Mononuclear cell (primary cell): Measurements from ENCODE around the gene NCK2. TPM values are rescaled to one million over a fixed set of nuclear protein-coding genes. Genes with fewer than 3 reads are reported as not detected.

Source experiments
- H3K27me3 ChIP-seq: 2 replicates; pipeline ENCODE4 v1.6.0; 2011; ENCODE audit warnings: low read length, control low read depth; ENCODE audit not compliant: insufficient read depth
- H3K4me1 ChIP-seq: 2 replicates; pipeline ENCODE4 v1.5.1; 2011; ENCODE audit warnings: mild to moderate bottlenecking, low read length, control low read depth; ENCODE audit not compliant: insufficient read depth
- H3K4me3 ChIP-seq: 2 replicates; pipeline ENCODE4 v1.5.1; 2011; ENCODE audit warnings: mild to moderate bottlenecking, low read length, moderate library complexity
- H3K9me3 ChIP-seq: 2 replicates; pipeline ENCODE4 v1.5.1; 2011; ENCODE audit warnings: low read depth, mild to moderate bottlenecking, control low read depth, low read length
- total RNA-seq: library from RNA; depleted of rRNA; stranded (reverse); fragments of >200 nt; gene quantifications from one replicate; pipeline ENCODE4 v1.2.3, GENCODE V29; 2012

Gene NCK2
- total RNA-seq, 1 donor, result 82.7 TPM

DNA sequence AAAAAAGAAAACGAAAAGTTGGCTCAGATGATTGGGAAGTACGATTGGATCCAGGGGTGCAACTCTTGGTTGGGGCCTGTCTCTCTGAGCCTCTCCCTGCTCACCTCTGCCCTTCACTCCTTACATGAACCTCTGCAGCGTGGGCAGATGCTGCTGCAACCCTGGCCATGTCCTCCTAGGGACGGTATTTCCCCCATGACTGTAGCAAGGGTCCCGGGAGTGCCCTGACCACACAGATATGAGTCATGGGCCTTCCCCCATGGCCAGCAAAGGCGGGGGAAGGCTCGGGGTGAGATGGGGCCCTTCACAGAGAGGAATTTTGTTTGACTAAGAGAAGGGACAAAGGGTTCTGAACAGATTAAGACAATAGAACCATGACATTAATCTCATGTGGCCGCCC lies 129.0 kb downstream of the NCK2 start:
- Histone ChIP-seq H3K9me3 (no peaks in the 10 kb centered on the region), H3K4me1 (peaks cover 58% of the 10 kb centered on the region), H3K27me3 (no peaks in the 10 kb centered on the region), H3K4me3 (no peak overlapping the region)

- Histone ChIP-seq H3K27me3 (no peaks in the 10 kb centered on the region), H3K4me3 (no peak overlapping the region), H3K9me3 (no peaks in the 10 kb centered on the region), H3K4me1 (peaks cover 58% of the 10 kb centered on the region)
Observed at GRCh38 chr2:105874466-105874865, 129.8 kb downstream of the NCK2 start.

DNA sequence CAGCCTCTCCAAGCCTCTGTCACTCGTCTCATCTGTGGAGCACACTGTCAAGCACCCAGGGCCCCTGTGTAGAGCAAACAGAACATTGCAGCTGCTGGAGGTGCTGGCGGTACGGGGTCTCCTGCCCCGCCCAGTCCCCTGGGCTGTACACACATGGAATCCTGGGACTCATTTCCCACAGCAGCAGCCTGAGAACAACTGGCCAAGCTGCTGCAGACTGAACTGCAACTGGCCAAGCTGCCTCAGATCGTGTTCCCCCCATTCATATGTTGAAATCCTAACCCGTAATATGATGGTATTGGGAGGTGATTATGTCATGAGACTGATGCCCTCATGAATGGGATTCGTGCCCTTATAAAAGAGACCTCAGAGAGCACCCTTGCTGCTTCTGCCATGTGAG lies 130.5 kb downstream of the NCK2 start:
- Histone ChIP-seq H3K27me3 (no peaks in the 10 kb centered on the region), H3K9me3 (no peaks in the 10 kb centered on the region), H3K4me3 (no peak overlapping the region), H3K4me1 (peaks cover 52% of the 10 kb centered on the region)

DNA sequence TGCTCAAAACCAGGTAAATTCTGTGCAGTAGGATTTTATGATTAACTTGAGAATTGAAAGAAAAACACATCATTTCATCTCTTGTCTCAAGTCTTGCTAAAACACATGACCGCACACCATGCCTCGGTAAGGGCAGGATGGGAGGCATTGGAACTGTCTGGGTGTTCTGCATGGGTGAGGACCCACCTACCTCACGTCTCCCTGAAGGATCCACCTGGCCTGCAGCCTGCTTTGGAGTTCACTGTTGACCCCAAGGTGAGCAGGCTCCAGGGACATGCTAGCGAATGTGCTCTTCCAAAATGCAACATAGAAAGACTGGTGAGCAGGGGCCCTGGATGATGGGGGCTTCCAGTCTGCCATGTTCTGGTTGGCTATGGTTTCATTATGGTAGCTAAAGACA lies 131.5 kb downstream of the NCK2 start:
- Histone ChIP-seq H3K4me3 (no peak overlapping the region), H3K4me1 (peaks cover 51% of the 10 kb centered on the region), H3K27me3 (no peaks in the 10 kb centered on the region), H3K9me3 (no peaks in the 10 kb centered on the region)

DNA sequence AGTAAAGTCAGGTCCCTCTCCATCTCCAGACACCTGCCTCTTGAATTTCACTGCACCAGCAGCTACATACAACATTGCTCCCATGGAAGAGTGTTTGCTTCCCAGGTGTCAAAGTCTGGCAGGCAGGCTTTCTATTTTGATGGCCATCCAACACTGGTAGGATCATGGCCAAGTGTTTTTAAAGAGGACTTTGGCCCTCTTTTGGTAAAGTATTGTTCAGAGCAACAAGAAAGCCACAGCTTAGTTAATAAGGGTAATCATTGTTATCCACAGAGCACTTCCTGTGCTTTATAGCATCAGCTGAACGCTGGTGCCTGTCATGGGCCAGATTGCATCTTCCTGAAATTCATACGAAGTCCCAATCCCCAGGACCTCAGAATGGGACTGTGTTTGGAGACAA lies 133.2 kb downstream of the NCK2 start:
- no peak overlapping the region for H3K4me3 ChIP-seq
- no peaks in the 10 kb centered on the region for H3K27me3 ChIP-seq
- H3K9me3 ChIP-seq, result no peaks in the 10 kb centered on the region
- H3K4me1 ChIP-seq, result peaks cover 33% of the 10 kb centered on the region

- Histone ChIP-seq H3K27me3 (no peaks in the 10 kb centered on the region), H3K9me3 (no peaks in the 10 kb centered on the region), H3K4me1 (peaks cover 32% of the 10 kb centered on the region), H3K4me3 (no peak overlapping the region)
Observed at GRCh38 chr2:105879106-105879802, 134.5 kb downstream of the NCK2 start.

GRCh38 chr2:105879803-105880300 lies 135.1 kb downstream of the NCK2 start:
- peaks cover 33% of the 10 kb centered on the region for H3K4me1 ChIP-seq
- no peaks in the 10 kb centered on the region for H3K27me3 ChIP-seq
- no peaks in the 10 kb centered on the region for H3K9me3 ChIP-seq
- no peak overlapping the region for H3K4me3 ChIP-seq

DNA sequence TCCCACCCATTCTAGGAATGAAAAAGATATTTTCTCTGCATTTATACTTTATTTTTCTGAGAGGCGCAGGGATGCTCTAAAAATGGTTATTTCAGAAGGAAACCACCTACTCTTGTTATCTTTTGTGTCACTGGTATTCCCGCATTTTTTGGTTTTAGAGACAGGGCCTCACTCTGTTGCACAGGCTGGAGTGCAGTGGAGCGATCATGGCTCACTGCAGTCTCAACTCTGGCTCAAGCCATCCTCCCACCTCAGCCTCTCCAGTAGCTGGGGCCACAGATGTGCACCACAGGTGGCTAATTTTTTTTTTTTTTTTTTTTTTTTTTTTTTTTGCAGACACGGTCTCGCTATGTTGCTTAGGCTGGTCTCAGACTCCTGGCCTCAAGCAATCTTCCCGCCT lies 135.9 kb downstream of the NCK2 start:
- no peaks in the 10 kb centered on the region for H3K9me3 ChIP-seq
- H3K27me3 ChIP-seq, result no peaks in the 10 kb centered on the region
- no peak overlapping the region for H3K4me3 ChIP-seq
- peaks cover 28% of the 10 kb centered on the region for H3K4me1 ChIP-seq

DNA sequence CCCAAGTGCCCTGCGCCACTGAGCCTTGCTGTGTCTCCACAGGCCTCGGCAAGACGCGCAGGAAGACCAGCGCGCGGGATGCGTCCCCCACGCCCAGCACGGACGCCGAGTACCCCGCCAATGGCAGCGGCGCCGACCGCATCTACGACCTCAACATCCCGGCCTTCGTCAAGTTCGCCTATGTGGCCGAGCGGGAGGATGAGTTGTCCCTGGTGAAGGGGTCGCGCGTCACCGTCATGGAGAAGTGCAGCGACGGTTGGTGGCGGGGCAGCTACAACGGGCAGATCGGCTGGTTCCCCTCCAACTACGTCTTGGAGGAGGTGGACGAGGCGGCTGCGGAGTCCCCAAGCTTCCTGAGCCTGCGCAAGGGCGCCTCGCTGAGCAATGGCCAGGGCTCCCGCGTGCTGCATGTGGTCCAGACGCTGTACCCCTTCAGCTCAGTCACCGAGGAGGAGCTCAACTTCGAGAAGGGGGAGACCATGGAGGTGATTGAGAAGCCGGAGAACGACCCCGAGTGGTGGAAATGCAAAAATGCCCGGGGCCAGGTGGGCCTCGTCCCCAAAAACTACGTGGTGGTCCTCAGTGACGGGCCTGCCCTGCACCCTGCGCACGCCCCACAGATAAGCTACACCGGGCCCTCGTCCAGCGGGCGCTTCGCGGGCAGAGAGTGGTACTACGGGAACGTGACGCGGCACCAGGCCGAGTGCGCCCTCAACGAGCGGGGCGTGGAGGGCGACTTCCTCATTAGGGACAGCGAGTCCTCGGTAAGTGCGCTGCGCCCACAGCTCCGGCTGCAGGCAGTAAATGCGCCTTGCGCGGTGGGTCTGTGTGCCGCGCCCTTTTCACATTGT lies 136.8 kb downstream of the NCK2 start:
- peaks cover 34% of the 10 kb centered on the region for H3K4me1 ChIP-seq
- H3K9me3 ChIP-seq, result no peaks in the 10 kb centered on the region
- H3K4me3 ChIP-seq, result no peak overlapping the region
- H3K27me3 ChIP-seq, result no peaks in the 10 kb centered on the region

- no peaks in the 10 kb centered on the region for H3K27me3 ChIP-seq
- H3K4me3 ChIP-seq, result no peak overlapping the region
- no peaks in the 10 kb centered on the region for H3K9me3 ChIP-seq
- peaks cover 26% of the 10 kb centered on the region for H3K4me1 ChIP-seq
Observed at GRCh38 chr2:105882341-105882740, 137.6 kb downstream of the NCK2 start.

- Histone ChIP-seq H3K4me3 (no peak overlapping the region), H3K9me3 (no peaks in the 10 kb centered on the region), H3K27me3 (no peaks in the 10 kb centered on the region), H3K4me1 (peaks cover 20% of the 10 kb centered on the region)
Observed at GRCh38 chr2:105882920-105883435, 138.3 kb downstream of the NCK2 start.

GRCh38 chr2:105883911-105884694 lies 139.4 kb downstream of the NCK2 start:
- Histone ChIP-seq H3K9me3 (no peaks in the 10 kb centered on the region), H3K27me3 (no peaks in the 10 kb centered on the region), H3K4me3 (no peak overlapping the region), H3K4me1 (peaks cover 17% of the 10 kb centered on the region)

DNA sequence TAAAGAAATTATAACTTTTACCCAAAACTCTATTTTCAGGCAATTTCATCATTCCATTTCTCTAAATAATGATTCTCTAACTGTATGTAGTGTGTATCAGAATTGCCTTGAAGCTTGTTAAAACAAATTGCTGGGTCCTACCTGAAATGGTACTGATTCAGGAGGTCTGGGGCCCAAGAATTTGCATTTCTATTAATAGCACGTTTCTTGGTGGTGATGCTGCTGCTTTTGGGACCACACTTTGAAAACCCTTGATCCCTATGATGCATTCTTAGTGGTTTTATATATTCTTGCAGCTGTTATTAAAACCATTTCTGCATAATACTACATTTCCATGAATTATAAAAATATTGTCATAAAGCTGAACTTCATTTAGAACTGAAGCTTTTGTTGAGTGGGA lies 140.7 kb downstream of the NCK2 start:
- Histone ChIP-seq H3K4me3 (no peak overlapping the region), H3K4me1 (peaks cover 17% of the 10 kb centered on the region), H3K27me3 (no peaks in the 10 kb centered on the region), H3K9me3 (no peaks in the 10 kb centered on the region)

GRCh38 chr2:105886029-105886454 lies 141.3 kb downstream of the NCK2 start:
- peaks cover 17% of the 10 kb centered on the region for H3K4me1 ChIP-seq
- no peaks in the 10 kb centered on the region for H3K27me3 ChIP-seq
- H3K4me3 ChIP-seq, result no peak overlapping the region
- no peaks in the 10 kb centered on the region for H3K9me3 ChIP-seq

GRCh38 chr2:105886687-105887086 lies 142.0 kb downstream of the NCK2 start:
- no peak overlapping the region for H3K4me3 ChIP-seq
- H3K4me1 ChIP-seq, result peaks cover 17% of the 10 kb centered on the region
- no peaks in the 10 kb centered on the region for H3K27me3 ChIP-seq
- H3K9me3 ChIP-seq, result no peaks in the 10 kb centered on the region
